Measurements from ENCODE around the gene CAB39. TPM values are rescaled to one million over a fixed set of nuclear protein-coding genes. Genes with fewer than 3 reads are reported as not detected.

Gene CAB39
- total and polyA plus RNA-seq, 2 donors (not counting 1 experiment from before 2014, with no cell fraction given), result 51.1 to 72.3 TPM

DNA sequence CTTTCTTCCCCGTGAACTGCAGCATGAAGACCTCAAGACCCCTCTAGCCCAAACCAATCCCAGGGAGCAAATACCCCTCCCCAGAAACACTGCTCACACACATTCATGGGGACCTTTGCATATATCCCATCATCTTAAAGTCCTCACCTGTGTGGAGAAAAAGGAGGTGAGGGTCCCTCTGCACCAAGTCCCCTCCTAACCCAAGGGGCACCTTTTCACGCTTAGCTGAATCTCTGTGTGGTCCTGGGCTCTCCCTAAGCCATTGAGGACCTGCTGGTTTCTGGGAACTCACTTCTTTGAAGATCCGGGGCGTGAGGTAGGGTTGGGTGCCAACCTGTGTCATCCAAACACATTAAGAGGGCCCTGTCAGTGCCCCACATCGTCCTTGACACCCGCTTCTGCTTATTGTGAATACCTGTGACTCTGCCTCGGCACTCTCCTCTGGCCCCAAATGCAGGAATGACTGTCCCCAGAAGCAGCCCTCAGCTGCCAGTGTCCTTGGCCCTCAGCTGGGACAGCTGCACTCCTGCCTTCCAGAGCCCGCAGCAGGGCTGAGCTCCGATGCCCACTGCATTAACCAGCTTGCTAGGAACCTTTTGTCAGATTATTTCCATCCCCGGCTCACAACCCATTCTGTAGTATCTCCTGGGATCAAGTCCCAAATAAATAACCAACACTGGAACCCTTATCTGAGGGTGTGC, 110.8 kb downstream of the CAB39 start:
- H3K9ac ChIP-seq (ENCODE audit: insufficient read depth, low read length), result no peak overlapping the region
- H3K4me1 ChIP-seq (ENCODE audit: control insufficient read depth, extremely low read depth, insufficient read depth, low read length), result no peaks in the 10 kb centered on the region
- H2AFZ ChIP-seq (ENCODE audit: low read length), result no peak overlapping the region
- no peak for TF ChIP-seq EZH2 (IDR thresholded peaks at IDR 0.05; ENCODE audit: low read length, missing control alignments)
- TF ChIP-seq, protein P1, sequence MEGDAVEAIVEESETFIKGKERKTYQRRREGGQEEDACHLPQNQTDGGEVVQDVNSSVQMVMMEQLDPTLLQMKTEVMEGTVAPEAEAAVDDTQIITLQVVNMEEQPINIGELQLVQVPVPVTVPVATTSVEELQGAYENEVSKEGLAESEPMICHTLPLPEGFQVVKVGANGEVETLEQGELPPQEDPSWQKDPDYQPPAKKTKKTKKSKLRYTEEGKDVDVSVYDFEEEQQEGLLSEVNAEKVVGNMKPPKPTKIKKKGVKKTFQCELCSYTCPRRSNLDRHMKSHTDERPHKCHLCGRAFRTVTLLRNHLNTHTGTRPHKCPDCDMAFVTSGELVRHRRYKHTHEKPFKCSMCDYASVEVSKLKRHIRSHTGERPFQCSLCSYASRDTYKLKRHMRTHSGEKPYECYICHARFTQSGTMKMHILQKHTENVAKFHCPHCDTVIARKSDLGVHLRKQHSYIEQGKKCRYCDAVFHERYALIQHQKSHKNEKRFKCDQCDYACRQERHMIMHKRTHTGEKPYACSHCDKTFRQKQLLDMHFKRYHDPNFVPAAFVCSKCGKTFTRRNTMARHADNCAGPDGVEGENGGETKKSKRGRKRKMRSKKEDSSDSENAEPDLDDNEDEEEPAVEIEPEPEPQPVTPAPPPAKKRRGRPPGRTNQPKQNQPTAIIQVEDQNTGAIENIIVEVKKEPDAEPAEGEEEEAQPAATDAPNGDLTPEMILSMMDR (conservative IDR thresholded peaks at IDR 0.05 in 1 of 2, IDR thresholded peaks at IDR 0.05 in 1 of 2; ENCODE audit: low read depth in 1 of 2, low read length in 2 of 2), result no peak
- no peak overlapping the region for H3K4me3 ChIP-seq (replicated peaks in 1 of 4; ENCODE audit: control extremely low read depth in 1 of 4, insufficient read depth in 1 of 4, low read depth in 3 of 4, low read length in 4 of 4)
- peaks cover 6% of the 10 kb centered on the region for H3K36me3 ChIP-seq (ENCODE audit: control insufficient read depth, insufficient read depth, low read length)
- no peak overlapping the region for H3K27ac ChIP-seq (ENCODE audit: insufficient read depth, low read length)
- no peak overlapping the region for H3K4me2 ChIP-seq (ENCODE audit: extremely low read depth, insufficient read depth, low read length)
- H4K20me1 ChIP-seq (ENCODE audit: control insufficient read depth, extremely low read depth, insufficient read depth, low read length), result no peaks in the 10 kb centered on the region
- no peaks in the 10 kb centered on the region for H3K9me3 ChIP-seq (ENCODE audit: control insufficient read depth, insufficient read depth, low read depth, low read length)
- H3K27me3 ChIP-seq (ENCODE audit: control insufficient read depth, insufficient read depth, low read length), result peaks cover 8% of the 10 kb centered on the region
- no peak for DNase-seq (ENCODE audit: low read depth in 2 of 2)
- no peaks in the 10 kb centered on the region for H3K79me2 ChIP-seq (ENCODE audit: control insufficient read depth, insufficient read depth, low read length)

DNA sequence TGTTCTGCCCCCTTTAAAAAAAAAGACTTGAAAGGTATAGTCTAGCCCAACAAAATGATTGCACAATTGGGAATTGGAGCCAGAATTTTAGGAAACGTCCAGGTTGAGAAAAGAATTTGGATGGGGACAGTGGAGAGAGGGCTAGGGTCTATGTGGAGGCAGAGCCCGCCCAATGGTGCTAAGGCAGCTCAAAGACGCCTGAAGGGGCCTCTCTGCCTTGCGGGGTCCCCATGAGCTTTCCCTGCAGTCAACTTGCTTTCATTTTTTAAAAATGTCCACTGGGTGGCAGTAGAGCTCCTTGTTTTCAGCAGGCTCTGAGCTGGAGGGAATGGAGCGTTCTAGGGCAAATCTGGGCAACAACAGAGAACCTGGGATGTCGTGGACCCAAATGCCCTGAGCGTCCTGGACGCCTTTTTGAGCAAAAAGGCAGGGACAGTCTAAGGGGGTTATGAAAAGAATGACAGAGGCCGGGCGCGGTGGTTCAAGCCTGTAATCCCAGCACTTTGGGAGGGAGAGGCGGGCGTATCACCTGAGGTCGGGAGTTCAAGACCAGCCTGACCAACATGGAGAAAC, 111.8 kb downstream of the CAB39 start:
- Histone ChIP-seq H3K36me3 (ENCODE audit: control insufficient read depth, insufficient read depth, low read length) (peaks cover 1% of the 10 kb centered on the region), H3K27me3 (ENCODE audit: control insufficient read depth, insufficient read depth, low read length) (peaks cover 8% of the 10 kb centered on the region), H3K79me2 (ENCODE audit: control insufficient read depth, insufficient read depth, low read length) (no peaks in the 10 kb centered on the region), H3K4me2 (ENCODE audit: extremely low read depth, insufficient read depth, low read length) (peak overlapping the region; percentile 78), H4K20me1 (ENCODE audit: control insufficient read depth, extremely low read depth, insufficient read depth, low read length) (no peaks in the 10 kb centered on the region), H2AFZ (ENCODE audit: low read length) (peak overlapping the region; percentile 70), H3K9me3 (ENCODE audit: control insufficient read depth, insufficient read depth, low read depth, low read length) (no peaks in the 10 kb centered on the region), H3K9ac (ENCODE audit: insufficient read depth, low read length) (no peak overlapping the region), H3K4me1 (ENCODE audit: control insufficient read depth, extremely low read depth, insufficient read depth, low read length) (no peaks in the 10 kb centered on the region), H3K27ac (ENCODE audit: insufficient read depth, low read length) (no peak overlapping the region), H3K4me3 (replicated peaks in 1 of 4; ENCODE audit: control extremely low read depth in 1 of 4, insufficient read depth in 1 of 4, low read depth in 3 of 4, low read length in 4 of 4) (peak overlapping the region; percentile 32 to 56 (median 44))
- TF ChIP-seq, protein P1 (conservative IDR thresholded peaks at IDR 0.05 in 1 of 2, IDR thresholded peaks at IDR 0.05 in 1 of 2; ENCODE audit: low read depth in 1 of 2, low read length in 2 of 2), result peak; percentile 55 to 67
- no peak for TF ChIP-seq EZH2 (IDR thresholded peaks at IDR 0.05; ENCODE audit: low read length, missing control alignments)
- DNase-seq (ENCODE audit: low read depth in 2 of 2), result peak; percentile 71 to 87

DNA sequence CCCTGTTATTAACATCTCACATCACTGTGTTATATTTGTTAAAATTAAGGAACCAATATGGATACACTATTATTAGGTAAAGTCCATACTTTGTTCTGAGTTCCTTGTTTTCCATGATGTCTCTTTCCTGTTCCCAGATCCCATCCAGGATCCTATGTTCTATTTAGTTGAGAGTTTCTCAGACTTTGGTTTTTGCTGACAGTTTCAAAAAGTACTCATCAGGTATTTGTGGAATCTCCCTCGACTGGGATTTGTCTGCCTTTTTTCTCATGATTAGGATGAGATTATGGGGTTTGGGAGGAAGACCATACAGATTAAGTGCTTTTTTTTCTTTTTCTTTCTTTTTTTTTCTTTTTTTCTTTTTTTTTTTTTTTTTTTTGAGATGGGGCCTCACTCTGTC, 112.7 kb downstream of the CAB39 start:
- H3K27me3 ChIP-seq (ENCODE audit: control insufficient read depth, insufficient read depth, low read length), result peaks cover 8% of the 10 kb centered on the region
- H4K20me1 ChIP-seq (ENCODE audit: control insufficient read depth, extremely low read depth, insufficient read depth, low read length), result no peaks in the 10 kb centered on the region
- H3K4me1 ChIP-seq (ENCODE audit: control insufficient read depth, extremely low read depth, insufficient read depth, low read length), result no peaks in the 10 kb centered on the region
- TF ChIP-seq EZH2 (IDR thresholded peaks at IDR 0.05; ENCODE audit: low read length, missing control alignments), result no peak
- TF ChIP-seq, protein P1 (conservative IDR thresholded peaks at IDR 0.05 in 1 of 2, IDR thresholded peaks at IDR 0.05 in 1 of 2; ENCODE audit: low read depth in 1 of 2, low read length in 2 of 2), result no peak
- no peak overlapping the region for H3K4me3 ChIP-seq (replicated peaks in 1 of 4; ENCODE audit: control extremely low read depth in 1 of 4, insufficient read depth in 1 of 4, low read depth in 3 of 4, low read length in 4 of 4)
- no peak overlapping the region for H3K9ac ChIP-seq (ENCODE audit: insufficient read depth, low read length)
- no peak for DNase-seq (ENCODE audit: low read depth in 2 of 2)
- H3K79me2 ChIP-seq (ENCODE audit: control insufficient read depth, insufficient read depth, low read length), result no peaks in the 10 kb centered on the region
- H3K36me3 ChIP-seq (ENCODE audit: control insufficient read depth, insufficient read depth, low read length), result no peaks in the 10 kb centered on the region
- H3K27ac ChIP-seq (ENCODE audit: insufficient read depth, low read length), result no peak overlapping the region
- H2AFZ ChIP-seq (ENCODE audit: low read length), result no peak overlapping the region
- no peak overlapping the region for H3K4me2 ChIP-seq (ENCODE audit: extremely low read depth, insufficient read depth, low read length)
- H3K9me3 ChIP-seq (ENCODE audit: control insufficient read depth, insufficient read depth, low read depth, low read length), result no peaks in the 10 kb centered on the region

Measured in fibroblast of lung (primary cell).